ENCODE results near the gene FANCL.
A peak's percentile ranks its signal among the peaks of the same experiment; 100 is the strongest.
"Not testable (repeated sequence)": the region's sequence is repeated elsewhere in the genome, so short reads cannot be mapped to it uniquely, and the experiment has no call there.

Gene FANCL

DNA sequence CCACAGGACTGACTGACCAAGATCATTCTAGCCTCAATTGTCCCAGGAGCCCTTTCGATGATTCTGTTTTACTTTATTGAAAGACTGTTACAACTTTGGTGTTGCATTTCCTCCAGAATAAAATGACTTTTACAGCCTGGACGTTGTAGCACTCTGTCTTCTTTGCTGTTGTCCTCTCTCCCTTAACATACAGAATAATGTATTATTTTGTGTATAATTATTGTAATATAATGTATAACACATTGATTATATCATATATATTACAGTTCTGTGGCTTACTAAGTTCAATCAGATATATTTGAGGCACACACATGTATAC, 380 bp upstream of the FANCL start:
- Histone ChIP-seq H3K4me1 (peaks cover 27% of the 10 kb centered on the region), H3K27ac (peak overlapping the region; percentile 91), H4K20me1 (0 out of 2 replicates have a peak, but pooled peaks cover 5% of the 10 kb centered on the region), H3K4me2 (peak overlapping the region; percentile 74), H3K27me3 (no peaks in the 10 kb centered on the region), H3K4me3 (peak overlapping the region; percentile 75), H3K9me3 (no peaks in the 10 kb centered on the region), H3K9ac (peak overlapping the region; percentile 88), H3K36me3 (no peaks in the 10 kb centered on the region)
- TF ChIP-seq Cebpa-rat (IDR thresholded peaks at IDR 0.05): no peak

DNA sequence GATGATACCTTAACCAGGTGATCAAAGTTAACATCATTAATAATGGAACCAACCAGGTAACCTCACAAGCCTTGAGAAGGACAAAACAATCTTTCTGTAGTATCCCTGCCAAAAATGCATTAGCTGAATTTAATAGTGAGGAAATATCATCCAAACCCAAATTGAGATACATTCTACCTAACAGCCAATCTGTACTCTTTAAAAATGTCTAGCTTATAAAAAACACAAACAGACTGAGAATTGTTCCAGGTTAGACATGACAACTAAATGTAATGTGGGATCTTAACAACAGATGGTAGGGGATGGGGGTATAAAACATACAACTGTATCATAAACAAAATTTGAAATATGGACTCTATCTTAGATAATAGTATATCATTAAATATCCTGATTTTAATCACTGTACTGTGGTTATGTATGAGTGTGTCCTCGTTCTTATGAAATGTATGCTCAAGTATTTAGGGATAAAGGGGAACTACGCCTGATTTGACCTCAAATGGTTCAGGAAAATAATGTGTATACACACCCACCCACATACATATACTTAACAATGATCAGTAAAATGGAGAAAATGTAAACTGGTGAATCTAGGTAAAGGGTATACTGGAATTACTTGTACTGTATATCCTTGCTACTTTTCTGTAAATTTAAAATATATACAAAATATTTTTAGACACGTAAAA, 1.7 kb downstream of the FANCL start:
- Histone ChIP-seq H3K27me3 (no peaks in the 10 kb centered on the region), H3K4me3 (no peak overlapping the region), H3K9me3 (no peaks in the 10 kb centered on the region), H4K20me1 (0 out of 2 replicates have a peak, but pooled peaks cover 5% of the 10 kb centered on the region), H3K4me2 (peak overlapping the region; percentile 74), H3K36me3 (no peaks in the 10 kb centered on the region), H3K27ac (no peak overlapping the region), H3K4me1 (peaks cover 27% of the 10 kb centered on the region), H3K9ac (no peak overlapping the region)
- no peak for TF ChIP-seq Cebpa-rat (IDR thresholded peaks at IDR 0.05)

DNA sequence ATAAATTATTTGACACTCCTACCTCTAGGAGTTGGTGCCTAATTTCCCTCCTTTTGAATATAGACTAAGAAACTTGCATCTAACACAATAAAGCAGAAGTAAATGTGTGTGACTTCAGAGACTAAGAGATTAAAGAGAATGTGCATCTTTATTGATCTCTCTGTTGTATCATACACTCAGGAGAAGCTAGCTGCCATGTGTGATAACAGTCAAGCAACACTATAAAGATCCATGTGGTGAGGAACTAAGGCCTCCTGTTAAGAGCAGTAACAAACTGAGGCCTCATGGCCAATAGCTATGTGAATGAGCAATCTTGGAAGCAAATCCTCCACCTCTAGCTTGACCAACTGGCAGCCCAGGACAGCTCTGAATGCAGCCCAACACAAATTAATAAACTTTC, 3.4 kb downstream of the FANCL start:
- no peak for TF ChIP-seq Cebpa-rat (IDR thresholded peaks at IDR 0.05)
- Histone ChIP-seq H3K36me3 (no peaks in the 10 kb centered on the region), H3K27ac (no peak overlapping the region), H3K4me2 (no peak overlapping the region), H4K20me1 (0 out of 2 replicates have a peak, but pooled peaks cover 5% of the 10 kb centered on the region), H3K9me3 (no peaks in the 10 kb centered on the region; the same call in 1 of the 2 replicates), H3K4me1 (peaks cover 27% of the 10 kb centered on the region), H3K27me3 (no peaks in the 10 kb centered on the region), H3K9ac (no peak overlapping the region), H3K4me3 (no peak overlapping the region)

DNA sequence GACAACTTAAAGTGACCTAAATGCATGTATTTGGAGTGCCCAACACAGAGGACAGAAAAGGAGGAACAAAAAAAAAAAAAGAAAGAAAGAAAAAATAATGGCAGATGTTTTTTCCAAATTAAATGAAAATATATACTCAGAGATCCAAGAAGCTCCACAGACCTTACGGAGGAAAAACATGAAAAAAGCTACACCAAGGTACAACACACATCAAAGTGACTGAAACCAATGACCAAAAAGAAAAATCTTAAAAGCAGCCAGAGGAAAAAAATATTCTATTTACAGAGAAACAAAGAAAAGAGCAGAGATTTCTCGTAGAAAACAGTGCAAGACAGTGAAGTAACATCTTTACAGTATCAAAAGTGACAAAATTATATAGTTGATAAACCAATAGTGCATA, 5.1 kb downstream of the FANCL start:
- 0 out of 2 replicates have a peak, but pooled peaks cover 5% of the 10 kb centered on the region for H4K20me1 ChIP-seq
- H3K9ac ChIP-seq: no peak overlapping the region
- H3K9me3 ChIP-seq: no peaks in the 10 kb centered on the region; the same call in 1 of the 2 replicates
- peaks cover 21% of the 10 kb centered on the region for H3K4me1 ChIP-seq
- no peak overlapping the region for H3K27ac ChIP-seq
- H3K27me3 ChIP-seq: no peaks in the 10 kb centered on the region
- no peak overlapping the region for H3K4me3 ChIP-seq
- no peak for TF ChIP-seq Cebpa-rat (IDR thresholded peaks at IDR 0.05)
- no peaks in the 10 kb centered on the region for H3K36me3 ChIP-seq
- no peak overlapping the region for H3K4me2 ChIP-seq

DNA sequence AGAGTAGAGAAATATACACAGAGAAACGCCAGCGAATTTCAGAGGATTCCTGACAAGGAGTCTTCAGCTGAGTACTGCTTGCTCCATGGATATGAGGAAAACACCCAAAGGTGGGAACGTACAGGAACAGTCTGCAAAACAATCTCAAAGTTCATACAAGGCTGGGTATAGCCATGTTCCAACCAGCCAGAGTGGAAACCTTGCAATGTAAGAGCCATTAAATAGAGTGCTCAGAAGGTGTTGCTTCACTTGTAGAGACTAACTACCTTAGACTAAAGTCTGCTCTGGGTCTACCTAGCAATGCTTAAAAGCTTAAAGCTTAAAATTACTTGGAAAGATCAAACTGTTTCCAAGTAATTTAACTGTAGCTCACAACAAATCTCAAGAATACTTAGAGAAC, 6.0 kb downstream of the FANCL start:
- Histone ChIP-seq H3K36me3 (no peaks in the 10 kb centered on the region), H3K9ac (no peak overlapping the region), H3K9me3 (no peaks in the 10 kb centered on the region; the same call in 1 of the 2 replicates), H3K4me2 (no peak overlapping the region), H3K27me3 (no peaks in the 10 kb centered on the region), H3K4me3 (no peak overlapping the region), H3K27ac (no peak overlapping the region), H4K20me1 (0 out of 2 replicates have a peak, but pooled peaks cover 5% of the 10 kb centered on the region), H3K4me1 (peaks cover 16% of the 10 kb centered on the region)
- TF ChIP-seq Cebpa-rat (IDR thresholded peaks at IDR 0.05): no peak

DNA sequence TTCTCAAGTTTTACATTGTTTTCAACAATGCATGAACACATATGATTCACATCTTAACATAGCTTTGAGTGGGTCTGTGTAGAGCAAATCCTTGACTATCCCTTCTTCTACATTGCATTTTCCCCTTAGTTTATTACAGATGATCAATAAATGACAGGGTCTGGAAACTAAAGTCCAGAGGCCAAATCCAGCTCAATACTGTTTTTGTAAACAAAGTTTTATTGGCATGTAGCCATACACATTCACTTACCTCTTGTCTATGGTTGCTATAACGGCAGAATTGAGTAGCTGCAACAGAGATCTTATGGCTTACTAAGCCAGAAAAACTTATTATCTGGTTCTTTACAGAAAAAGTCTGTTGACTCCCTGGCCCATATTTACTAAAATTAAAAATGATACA, 12.8 kb downstream of the FANCL start:
- no peak overlapping the region for H3K27ac ChIP-seq
- H4K20me1 ChIP-seq: no peaks in the 10 kb centered on the region
- H3K9ac ChIP-seq: no peak overlapping the region
- H3K27me3 ChIP-seq: no peaks in the 10 kb centered on the region
- no peaks in the 10 kb centered on the region for H3K4me1 ChIP-seq
- TF ChIP-seq Cebpa-rat (IDR thresholded peaks at IDR 0.05): no peak
- H3K36me3 ChIP-seq: peaks cover 10% of the 10 kb centered on the region
- H3K9me3 ChIP-seq: no peaks in the 10 kb centered on the region
- no peak overlapping the region for H3K4me2 ChIP-seq
- H3K4me3 ChIP-seq: no peak overlapping the region

DNA sequence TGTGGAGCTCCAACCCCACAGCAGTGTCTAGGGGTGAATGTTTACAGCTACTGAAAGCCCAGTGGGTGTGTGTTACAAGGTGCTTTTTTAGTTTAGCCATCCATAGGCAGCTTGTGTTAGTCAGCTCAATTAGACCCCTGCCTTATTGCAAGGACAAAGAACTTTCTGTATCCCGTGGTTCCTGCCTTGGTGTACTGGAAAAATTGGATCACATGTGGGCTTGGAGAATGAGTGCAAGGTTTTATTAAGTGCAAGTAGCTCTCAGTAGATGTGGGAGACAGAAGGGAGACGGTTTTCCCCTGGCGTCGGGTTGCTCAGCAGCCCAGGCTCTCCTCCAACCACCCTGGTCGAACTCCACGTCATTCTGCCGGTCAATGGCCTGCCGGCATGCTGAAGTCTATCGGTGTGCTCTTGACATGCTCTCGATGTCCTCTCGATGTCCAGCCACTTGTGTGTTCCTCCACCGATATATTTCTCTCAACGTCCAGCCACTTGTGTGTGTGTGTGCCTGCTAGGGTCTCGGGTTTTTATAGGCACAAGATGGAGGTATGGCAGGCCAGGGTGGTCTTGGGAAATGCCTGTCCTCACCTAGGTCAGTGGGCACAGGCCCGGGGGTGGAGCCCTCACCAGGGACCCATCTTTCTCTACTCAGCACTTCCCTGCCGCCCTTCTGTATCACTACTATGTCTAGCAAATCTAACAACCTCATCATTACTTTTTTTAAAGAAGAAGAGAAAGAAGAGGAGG, 13.8 kb downstream of the FANCL start:
- H3K9me3 ChIP-seq: no peaks in the 10 kb centered on the region
- H3K27ac ChIP-seq: no peak overlapping the region
- H4K20me1 ChIP-seq: no peaks in the 10 kb centered on the region
- peaks cover 10% of the 10 kb centered on the region for H3K36me3 ChIP-seq
- no peaks in the 10 kb centered on the region for H3K27me3 ChIP-seq
- no peak overlapping the region for H3K9ac ChIP-seq
- H3K4me1 ChIP-seq: no peaks in the 10 kb centered on the region
- no peak overlapping the region for H3K4me2 ChIP-seq
- no peak overlapping the region for H3K4me3 ChIP-seq
- no peak for TF ChIP-seq Cebpa-rat (IDR thresholded peaks at IDR 0.05)

DNA sequence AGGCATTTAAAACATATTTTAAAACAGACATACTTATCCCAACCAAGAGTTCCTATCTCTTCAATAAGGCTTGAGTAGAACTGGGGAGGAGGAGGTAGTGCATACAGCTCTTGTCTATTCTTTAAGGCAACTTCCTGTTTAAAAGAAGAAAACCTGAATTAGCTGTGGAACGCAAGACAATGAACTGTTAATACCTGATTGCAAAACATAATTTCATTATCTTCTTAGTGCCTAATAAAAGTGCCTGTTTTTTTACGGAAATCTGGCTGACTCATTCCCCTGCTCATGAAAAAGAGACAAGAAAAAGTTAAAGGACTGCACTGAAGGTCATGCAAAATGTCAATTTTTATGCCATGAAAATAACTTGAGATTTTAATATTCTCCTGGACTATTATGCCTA, 19.2 kb downstream of the FANCL start:
- Histone ChIP-seq H3K4me1 (no peaks in the 10 kb centered on the region), H3K36me3 (peaks cover 18% of the 10 kb centered on the region), H4K20me1 (no peaks in the 10 kb centered on the region), H3K9ac (no peak overlapping the region), H3K4me2 (no peak overlapping the region), H3K27me3 (no peaks in the 10 kb centered on the region), H3K4me3 (no peak overlapping the region), H3K9me3 (0 out of 2 replicates have a peak, but pooled peaks cover 3% of the 10 kb centered on the region), H3K27ac (no peak overlapping the region)
- no peak for TF ChIP-seq Cebpa-rat (IDR thresholded peaks at IDR 0.05)

DNA sequence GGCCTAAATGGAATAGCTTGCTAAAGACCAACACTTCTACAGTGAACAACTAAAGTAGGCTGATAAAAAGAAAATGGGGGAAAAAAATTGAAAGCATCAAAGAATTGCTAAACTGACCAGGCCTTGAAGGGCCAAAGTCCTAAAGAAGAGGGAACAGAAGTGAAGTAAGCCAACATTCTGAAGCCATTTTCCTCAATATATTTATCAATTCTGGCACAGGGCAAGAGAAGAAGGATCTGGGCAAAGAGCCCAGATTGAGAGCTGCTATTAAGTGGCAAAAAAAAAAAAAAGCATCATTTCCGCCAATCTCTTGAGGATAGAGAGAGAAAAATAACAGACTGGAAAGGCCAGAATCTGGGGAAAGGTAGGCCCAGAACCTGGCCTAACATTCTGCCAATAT, 25.7 kb downstream of the FANCL start:
- TF ChIP-seq Cebpa-rat (IDR thresholded peaks at IDR 0.05): no peak
- no peaks in the 10 kb centered on the region for H3K4me1 ChIP-seq
- H3K4me3 ChIP-seq: no peak overlapping the region
- no peak overlapping the region for H3K27ac ChIP-seq
- peaks cover 67% of the 10 kb centered on the region for H3K36me3 ChIP-seq
- H3K9ac ChIP-seq: no peak overlapping the region
- H3K9me3 ChIP-seq: peaks cover 32% of the 10 kb centered on the region
- no peaks in the 10 kb centered on the region for H4K20me1 ChIP-seq
- H3K27me3 ChIP-seq: no peaks in the 10 kb centered on the region
- no peak overlapping the region for H3K4me2 ChIP-seq

DNA sequence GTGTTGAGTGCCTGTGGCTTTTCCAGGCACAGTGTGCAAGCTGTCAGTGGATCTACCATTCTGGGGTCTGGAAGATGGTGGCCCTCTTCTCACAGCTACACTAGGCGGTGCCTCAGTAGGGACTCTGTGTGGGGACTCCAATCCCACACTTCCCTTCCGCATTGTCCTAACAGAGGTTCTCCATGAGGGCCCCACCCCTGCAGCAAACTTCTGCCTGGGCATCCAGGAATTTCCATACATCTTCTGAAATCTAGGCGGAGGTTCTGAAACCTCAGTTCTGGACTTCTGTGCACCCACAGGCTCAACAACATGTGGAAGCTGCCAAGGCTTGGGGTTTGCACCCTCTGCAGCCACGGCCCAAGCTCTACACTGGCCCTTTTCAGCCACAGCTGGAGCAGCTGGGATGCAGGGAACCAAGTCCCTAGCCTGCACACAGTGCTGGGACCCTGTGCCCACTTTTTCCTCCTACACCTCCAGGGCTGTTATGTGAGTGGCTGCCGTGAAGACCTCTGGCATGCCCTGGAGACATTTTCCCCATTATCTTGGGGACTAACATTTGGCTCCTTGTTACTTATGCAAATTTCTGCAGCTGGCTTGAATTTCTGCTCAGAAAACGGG, 30.1 kb downstream of the FANCL start:
- not testable (repeated sequence) for H3K4me3 ChIP-seq, H3K27me3 ChIP-seq, H4K20me1 ChIP-seq, H3K9ac ChIP-seq, H3K4me1 ChIP-seq, H3K27ac ChIP-seq, H3K4me2 ChIP-seq
- H3K9me3 ChIP-seq: peaks cover 37% of the 10 kb centered on the region
- peaks cover 57% of the 10 kb centered on the region for H3K36me3 ChIP-seq

Measured in BLaER1 (cell line).